Upper lobe of right lung (tissue), 1 donor: ENCODE results near the gene TRPM5. TPM values are rescaled to one million over a fixed set of nuclear protein-coding genes. Genes with fewer than 3 reads are reported as not detected.

Experiments
- ATAC-seq: fragments of 200-7000 bp; cut with Tn5 transposase; one replicate; pipeline ENCODE4 v1.9.1; 2020; ENCODE audit warnings: mild to moderate bottlenecking, moderate library complexity
- DNase-seq: peaks from one replicate; pipeline ENCODE4 v3.0.0-alpha.2; 2020
- H3K27ac ChIP-seq: fragments of 200-600 bp; one replicate; pipeline ENCODE4 v1.8.0; 2022
- H3K27me3 ChIP-seq: fragments of 200-600 bp; one replicate; pipeline ENCODE4 v1.8.0; 2022; ENCODE audit warnings: mild to moderate bottlenecking
- H3K36me3 ChIP-seq: fragments of 200-600 bp; one replicate; pipeline ENCODE4 v1.8.0; 2022
- H3K4me1 ChIP-seq: fragments of 200-600 bp; one replicate; pipeline ENCODE4 v1.8.0; 2022
- H3K4me3 ChIP-seq: fragments of 200-600 bp; one replicate; pipeline ENCODE4 v1.8.0; 2022; ENCODE audit warnings: mild to moderate bottlenecking
- H3K9me3 ChIP-seq: fragments of 200-600 bp; one replicate; pipeline ENCODE4 v1.8.0; 2022
- CTCF ChIP-seq: fragments of 200-600 bp; IDR thresholded peaks from one replicate; pipeline ENCODE4 v1.8.0; 2022; ENCODE audit warnings: antibody characterized with exemption
- intact Hi-C: fragments of 100-400 bp; cut with DNase I; formaldehyde crosslinking; loops from one replicate; pipeline ENCODE4 v1.11.0; 2022
- total RNA-seq: library from RNA; stranded (reverse); fragmentation: NEBNext Ultra II Directional; extraction: Animal tissue kit (Norgen Biotek cat#: 25700); gene quantifications from one replicate; pipeline ENCODE4 v1.2.1, GENCODE V29; 2021
- donor health status: DM: no; HTN: yes; CAD: no; lungs with severe emphysema.

The TRPM5 gene
- total RNA-seq, 1 donor from 2014 or later, result not detected

- DNase-seq, result no peak
- intact Hi-C loops, result no loop called here
- Histone ChIP-seq H3K36me3 (no peaks in the 10 kb centered on the region), H3K9me3 (no peaks in the 10 kb centered on the region), H3K27me3 (no peaks in the 10 kb centered on the region), H3K4me3 (no peak overlapping the region), H3K27ac (no peak overlapping the region), H3K4me1 (peaks cover 2% of the 10 kb centered on the region)
- no peak for TF ChIP-seq CTCF
- ATAC-seq, result no peak
These were observed 17.1 kb upstream of the TRPM5 start for GRCh38 chr11:2461253-2461955.

- Histone ChIP-seq H3K36me3 (no peaks in the 10 kb centered on the region), H3K27ac (no peak overlapping the region), H3K4me3 (no peak overlapping the region), H3K9me3 (no peaks in the 10 kb centered on the region), H3K27me3 (no peaks in the 10 kb centered on the region), H3K4me1 (peaks cover 2% of the 10 kb centered on the region)
- no peak for TF ChIP-seq CTCF
- intact Hi-C loops, result no loop called here
- peak; percentile 60 for DNase-seq
- no peak for ATAC-seq
These were observed 16.4 kb upstream of the TRPM5 start for GRCh38 chr11:2460540-2461252.

GRCh38 chr11:2459796-2460531, 15.7 kb upstream of the TRPM5 start:
- H3K27me3 ChIP-seq, result no peaks in the 10 kb centered on the region
- TF ChIP-seq CTCF, result no peak
- peaks cover 2% of the 10 kb centered on the region for H3K4me1 ChIP-seq
- intact Hi-C loops, result no loop called here
- DNase-seq, result peak; percentile 54
- H3K9me3 ChIP-seq, result no peaks in the 10 kb centered on the region
- no peak for ATAC-seq
- no peaks in the 10 kb centered on the region for H3K36me3 ChIP-seq
- no peak overlapping the region for H3K4me3 ChIP-seq
- no peak overlapping the region for H3K27ac ChIP-seq

GRCh38 chr11:2459016-2459725, 14.9 kb upstream of the TRPM5 start:
- ATAC-seq (peak; percentile 23), DNase-seq (peak; percentile 66)
- no peak overlapping the region for H3K27ac ChIP-seq

More at GRCh38 chr11:2459016-2459725, 14.9 kb upstream of the TRPM5 start:
- Histone ChIP-seq H3K4me3 (no peak overlapping the region), H3K9me3 (no peaks in the 10 kb centered on the region), H3K4me1 (peaks cover 2% of the 10 kb centered on the region), H3K27me3 (no peaks in the 10 kb centered on the region), H3K36me3 (no peaks in the 10 kb centered on the region)
- intact Hi-C loops, result no loop called here
- TF ChIP-seq CTCF, result no peak
